ENCODE measurements around the gene CYP4A22.

CYP4A22 gene

DNA sequence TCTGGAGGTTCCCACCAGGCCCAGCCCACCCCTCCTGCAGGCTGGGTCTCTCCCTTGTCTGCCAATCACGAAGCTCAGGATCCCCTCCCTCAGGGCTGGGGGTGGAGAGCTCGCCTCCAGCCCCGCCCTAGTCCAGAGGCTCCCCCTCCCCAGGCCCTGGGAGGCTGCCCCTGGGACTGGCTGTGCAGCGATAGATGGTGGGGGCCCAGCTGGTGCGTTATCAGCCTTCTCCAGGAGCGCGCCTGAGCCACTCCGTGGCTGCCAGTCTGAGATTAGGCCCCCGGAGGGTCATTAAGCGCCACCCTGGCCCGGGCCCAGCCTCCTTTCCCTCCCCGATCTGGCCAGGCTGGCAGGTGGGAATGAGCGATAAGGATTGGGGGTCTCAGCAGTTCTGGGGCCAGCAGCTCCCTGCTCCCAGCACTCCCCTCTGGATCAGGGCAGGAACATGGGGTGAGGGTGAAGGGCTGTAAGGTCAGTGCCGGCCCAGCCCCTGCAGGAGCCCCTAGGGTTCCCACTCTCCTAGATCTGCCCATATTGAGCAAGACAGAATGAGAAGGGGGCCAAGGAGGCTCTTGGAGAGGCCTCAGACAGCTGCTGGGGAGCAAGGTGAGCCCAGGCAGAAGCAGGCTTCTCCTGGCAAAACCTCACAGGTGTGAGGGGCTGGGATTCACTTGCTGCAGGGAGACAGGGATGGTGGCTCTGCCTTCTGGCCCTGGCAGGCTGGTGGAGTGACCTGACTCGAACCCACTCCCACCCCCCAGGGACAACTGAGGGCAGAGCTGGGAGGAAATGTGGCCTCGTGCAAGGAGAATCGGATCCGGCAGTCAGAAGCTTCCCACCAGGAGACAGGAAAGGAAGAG, 44.1 kb downstream of the CYP4A22 start:
- no peak overlapping the region for H3K27ac ChIP-seq (ENCODE audit: low read length)
- peaks cover 27% of the 10 kb centered on the region for H3K27me3 ChIP-seq (ENCODE audit: insufficient read depth, low read length)
- no peaks in the 10 kb centered on the region for H3K4me1 ChIP-seq (ENCODE audit: insufficient read depth, low read length)
- H3K9ac ChIP-seq (ENCODE audit: low read depth, low read length) = no peak overlapping the region
- H3K9me3 ChIP-seq (ENCODE audit: insufficient read depth, low read depth, low read length) = no peaks in the 10 kb centered on the region
- no peak overlapping the region for H3K4me3 ChIP-seq (ENCODE audit: low read length)
- H3K36me3 ChIP-seq (ENCODE audit: insufficient read depth, low read depth, low read length) = no peaks in the 10 kb centered on the region

GRCh38 chr1:47181955-47182675, 44.9 kb downstream of the CYP4A22 start:
- no peaks in the 10 kb centered on the region for H3K4me1 ChIP-seq (ENCODE audit: insufficient read depth, low read length)
- no peak overlapping the region for H3K4me3 ChIP-seq (ENCODE audit: low read length)
- no peak overlapping the region for H3K27ac ChIP-seq (ENCODE audit: low read length)
- peaks cover 27% of the 10 kb centered on the region for H3K27me3 ChIP-seq (ENCODE audit: insufficient read depth, low read length)
- H3K36me3 ChIP-seq (ENCODE audit: insufficient read depth, low read depth, low read length) = no peaks in the 10 kb centered on the region
- no peak overlapping the region for H3K9ac ChIP-seq (ENCODE audit: low read depth, low read length)
- no peaks in the 10 kb centered on the region for H3K9me3 ChIP-seq (ENCODE audit: insufficient read depth, low read depth, low read length)

GRCh38 chr1:47182676-47183235, 45.5 kb downstream of the CYP4A22 start:
- Histone ChIP-seq H3K27me3 (ENCODE audit: insufficient read depth, low read length) (peaks cover 27% of the 10 kb centered on the region), H3K36me3 (ENCODE audit: insufficient read depth, low read depth, low read length) (no peaks in the 10 kb centered on the region), H3K4me1 (ENCODE audit: insufficient read depth, low read length) (no peaks in the 10 kb centered on the region), H3K9ac (ENCODE audit: low read depth, low read length) (no peak overlapping the region), H3K27ac (ENCODE audit: low read length) (no peak overlapping the region), H3K4me3 (ENCODE audit: low read length) (no peak overlapping the region), H3K9me3 (ENCODE audit: insufficient read depth, low read depth, low read length) (no peaks in the 10 kb centered on the region)

DNA sequence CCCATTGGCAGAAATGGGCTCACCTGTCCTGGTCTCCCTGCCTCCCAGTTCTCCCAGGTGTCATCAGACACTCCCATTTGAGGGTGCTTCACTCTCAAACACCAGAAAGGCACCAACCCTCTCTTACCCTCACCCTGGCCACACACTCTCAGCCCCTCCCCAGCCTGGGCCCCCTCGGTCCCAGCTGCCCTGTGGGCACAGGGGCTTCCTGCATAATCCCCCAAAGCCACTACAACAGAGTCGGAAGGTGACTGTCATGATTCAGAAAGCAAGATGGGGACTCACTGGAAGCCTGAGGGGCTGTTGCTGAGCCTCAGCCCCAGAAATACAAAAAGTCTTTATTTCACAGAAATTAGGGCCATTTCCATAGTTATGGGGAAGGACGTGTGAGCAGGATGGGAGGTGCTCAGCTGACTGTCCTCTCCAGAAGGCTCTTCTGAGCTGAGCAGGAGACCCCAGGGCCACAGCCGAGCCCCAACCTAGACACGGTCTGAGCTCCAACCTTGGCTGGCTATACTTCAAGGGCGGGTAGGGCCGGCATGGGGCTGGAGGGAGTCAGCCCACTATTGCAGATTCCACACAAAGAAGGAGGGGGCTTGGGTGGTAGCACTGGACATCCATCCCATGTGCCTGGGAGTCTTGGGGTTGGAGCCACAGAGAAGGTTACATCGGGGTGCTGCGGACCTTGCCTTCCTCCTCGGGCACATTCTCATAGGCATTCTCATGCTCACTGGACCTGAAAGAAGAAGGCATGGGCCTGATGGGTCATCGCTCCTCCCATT, 46.3 kb downstream of the CYP4A22 start:
- H3K36me3 ChIP-seq (ENCODE audit: insufficient read depth, low read depth, low read length) = no peaks in the 10 kb centered on the region

DNA sequence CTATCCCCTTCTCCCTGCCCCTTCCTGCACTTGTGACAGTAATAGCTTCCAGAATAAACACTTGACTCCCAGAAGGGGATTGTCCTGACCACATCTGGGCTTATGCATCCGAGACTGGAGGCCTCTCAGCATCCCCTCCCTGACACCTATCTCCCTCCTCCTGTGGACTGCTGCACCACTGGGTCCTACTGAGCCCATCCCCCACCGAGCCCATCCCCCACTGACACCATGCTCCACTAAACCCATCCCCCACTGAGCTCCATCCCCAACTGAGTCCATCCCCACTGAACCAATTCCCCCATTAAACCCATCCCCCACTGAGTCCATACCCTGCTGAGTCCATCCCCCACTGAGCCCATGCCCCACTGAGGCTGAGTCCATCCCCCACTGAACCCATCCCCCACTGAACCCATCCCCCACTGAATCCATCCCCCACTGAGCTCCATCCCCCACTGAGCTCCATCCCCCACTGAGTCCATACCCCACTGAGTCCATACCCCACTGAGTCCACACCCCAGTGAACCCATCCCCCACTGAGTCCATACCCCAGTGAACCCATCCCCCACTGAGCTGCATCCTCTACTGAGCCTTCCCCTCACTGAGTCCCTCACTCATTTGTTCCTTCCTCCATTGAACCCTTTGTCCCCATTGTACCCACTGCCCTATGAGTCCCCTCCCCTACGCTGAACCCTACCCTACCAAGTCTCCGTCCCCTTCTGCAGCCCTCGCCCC, 47.0 kb downstream of the CYP4A22 start:
- peaks cover 26% of the 10 kb centered on the region for H3K27me3 ChIP-seq (ENCODE audit: insufficient read depth, low read length)
- no peak overlapping the region for H3K27ac ChIP-seq (ENCODE audit: low read length)
- H3K4me3 ChIP-seq (ENCODE audit: low read length) = no peak overlapping the region
- no peak overlapping the region for H3K9ac ChIP-seq (ENCODE audit: low read depth, low read length)
- H3K4me1 ChIP-seq (ENCODE audit: insufficient read depth, low read length) = no peaks in the 10 kb centered on the region
- no peaks in the 10 kb centered on the region for H3K9me3 ChIP-seq (ENCODE audit: insufficient read depth, low read depth, low read length)
- no peaks in the 10 kb centered on the region for H3K36me3 ChIP-seq (ENCODE audit: insufficient read depth, low read depth, low read length)

More for the DNA sequence above, 46.3 kb downstream of the CYP4A22 start:
- no peak overlapping the region for H3K27ac ChIP-seq (ENCODE audit: low read length)
- H3K9ac ChIP-seq (ENCODE audit: low read depth, low read length) = no peak overlapping the region
- H3K4me1 ChIP-seq (ENCODE audit: insufficient read depth, low read length) = no peaks in the 10 kb centered on the region
- peaks cover 27% of the 10 kb centered on the region for H3K27me3 ChIP-seq (ENCODE audit: insufficient read depth, low read length)
- no peaks in the 10 kb centered on the region for H3K9me3 ChIP-seq (ENCODE audit: insufficient read depth, low read depth, low read length)
- H3K4me3 ChIP-seq (ENCODE audit: low read length) = no peak overlapping the region

DNA sequence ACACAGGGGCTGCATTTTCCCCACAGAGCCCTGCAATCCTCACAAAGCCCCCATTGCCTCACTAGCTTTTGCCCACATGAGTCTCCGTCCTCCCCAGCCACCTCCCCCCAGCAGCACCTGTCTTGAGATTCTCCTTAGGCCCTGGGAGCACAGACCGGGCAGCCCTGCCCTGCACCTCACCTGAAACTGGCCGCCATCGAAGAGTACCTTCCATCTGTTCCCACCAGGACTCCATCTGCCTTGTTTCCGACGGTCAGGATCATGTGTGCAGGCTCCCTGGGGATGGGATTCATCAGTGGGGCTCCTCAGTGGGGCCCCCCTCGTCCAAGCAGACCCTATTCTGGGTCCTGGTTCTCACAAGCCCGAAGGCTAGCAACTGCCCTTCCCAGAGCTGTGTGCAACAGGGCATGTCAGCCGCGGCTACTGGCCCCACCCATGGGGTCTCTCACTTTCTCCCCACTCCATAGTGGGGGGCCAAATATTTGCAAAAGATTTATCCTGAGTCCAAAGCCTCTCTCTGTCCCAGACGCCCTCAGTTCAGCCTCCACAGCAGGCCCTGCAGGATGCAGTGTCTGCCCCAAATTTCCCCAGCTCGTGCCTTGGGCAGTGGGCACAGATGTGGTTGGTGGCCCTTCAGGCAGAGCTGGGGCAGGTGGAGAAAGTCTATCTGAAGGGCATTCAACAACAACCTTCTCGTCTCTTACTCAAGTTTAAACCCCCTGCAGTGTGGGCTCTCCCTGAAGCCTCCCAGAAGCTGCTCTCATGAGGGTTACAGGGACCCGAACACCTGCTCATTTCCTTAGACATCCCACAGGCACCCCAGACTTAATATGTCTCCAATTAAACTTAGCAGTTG, 47.8 kb downstream of the CYP4A22 start:
- Histone ChIP-seq H3K4me3 (ENCODE audit: low read length) (no peak overlapping the region), H3K27ac (ENCODE audit: low read length) (no peak overlapping the region), H3K4me1 (ENCODE audit: insufficient read depth, low read length) (no peaks in the 10 kb centered on the region), H3K27me3 (ENCODE audit: insufficient read depth, low read length) (peaks cover 18% of the 10 kb centered on the region), H3K9me3 (ENCODE audit: insufficient read depth, low read depth, low read length) (no peaks in the 10 kb centered on the region), H3K9ac (ENCODE audit: low read depth, low read length) (no peak overlapping the region), H3K36me3 (ENCODE audit: insufficient read depth, low read depth, low read length) (no peaks in the 10 kb centered on the region)

- H3K36me3 ChIP-seq (ENCODE audit: insufficient read depth, low read depth, low read length) = no peaks in the 10 kb centered on the region
- no peaks in the 10 kb centered on the region for H3K9me3 ChIP-seq (ENCODE audit: insufficient read depth, low read depth, low read length)
- H3K27me3 ChIP-seq (ENCODE audit: insufficient read depth, low read length) = peaks cover 7% of the 10 kb centered on the region
- no peak overlapping the region for H3K4me3 ChIP-seq (ENCODE audit: low read length)
- H3K4me1 ChIP-seq (ENCODE audit: insufficient read depth, low read length) = peaks cover 1% of the 10 kb centered on the region; the same call in 1 of the 2 replicates
- H3K9ac ChIP-seq (ENCODE audit: low read depth, low read length) = no peak overlapping the region
- no peak overlapping the region for H3K27ac ChIP-seq (ENCODE audit: low read length)
Measured at GRCh38 chr1:47186267-47187185, 49.3 kb downstream of the CYP4A22 start.

DNA sequence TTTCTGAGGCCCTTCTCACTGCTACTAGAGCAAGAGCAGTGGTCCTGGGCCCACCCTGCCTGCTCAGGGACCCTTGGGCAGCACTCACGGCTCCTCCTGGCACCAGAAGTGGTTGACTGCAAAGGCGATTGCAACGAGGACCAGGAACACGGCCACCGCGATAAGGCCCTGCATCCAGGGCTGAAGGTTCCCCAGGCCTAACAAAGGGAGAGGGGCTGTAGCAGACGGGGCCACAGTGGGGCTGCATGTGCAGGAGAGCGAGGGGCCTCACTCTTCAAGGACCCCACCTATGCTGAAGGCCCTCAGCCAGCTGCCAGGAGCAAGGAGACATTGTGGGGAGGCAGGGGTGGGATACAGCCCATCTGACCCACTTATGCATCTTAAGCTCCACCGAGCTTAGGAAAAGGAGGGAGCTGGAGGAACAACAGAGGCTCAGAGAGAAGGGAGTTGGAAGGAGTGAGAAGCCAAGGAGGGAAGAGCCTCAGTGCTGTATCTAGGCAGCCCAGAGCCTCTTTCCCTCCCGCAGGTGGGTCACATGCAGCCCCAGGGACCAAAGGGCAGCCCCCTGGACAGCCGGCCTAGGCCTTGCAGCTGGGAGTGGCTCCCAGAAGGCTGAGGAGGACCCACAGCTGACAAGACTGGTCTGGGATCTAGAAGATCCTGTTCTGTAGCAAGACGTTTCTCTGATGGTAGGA, 50.1 kb downstream of the CYP4A22 start:
- Histone ChIP-seq H3K9me3 (ENCODE audit: insufficient read depth, low read depth, low read length) (no peaks in the 10 kb centered on the region), H3K36me3 (ENCODE audit: insufficient read depth, low read depth, low read length) (no peaks in the 10 kb centered on the region), H3K27me3 (ENCODE audit: insufficient read depth, low read length) (peaks cover 8% of the 10 kb centered on the region; the same call in 1 of the 2 replicates), H3K9ac (ENCODE audit: low read depth, low read length) (no peak overlapping the region), H3K4me1 (ENCODE audit: insufficient read depth, low read length) (peaks cover 3% of the 10 kb centered on the region; the same call in 1 of the 2 replicates), H3K4me3 (ENCODE audit: low read length) (no peak overlapping the region), H3K27ac (ENCODE audit: low read length) (no peak overlapping the region)

- Histone ChIP-seq H3K4me1 (ENCODE audit: insufficient read depth, low read length) (peaks cover 7% of the 10 kb centered on the region), H3K27me3 (ENCODE audit: insufficient read depth, low read length) (peaks cover 8% of the 10 kb centered on the region; the same call in 1 of the 2 replicates), H3K27ac (ENCODE audit: low read length) (no peak overlapping the region), H3K4me3 (ENCODE audit: low read length) (no peak overlapping the region), H3K9ac (ENCODE audit: low read depth, low read length) (no peak overlapping the region), H3K9me3 (ENCODE audit: insufficient read depth, low read depth, low read length) (no peaks in the 10 kb centered on the region), H3K36me3 (ENCODE audit: insufficient read depth, low read depth, low read length) (no peaks in the 10 kb centered on the region)
Measured at GRCh38 chr1:47187926-47188250, 50.6 kb downstream of the CYP4A22 start.
